ENCODE measurements around the gene USPL1. TPM values are rescaled to one million over a fixed set of nuclear protein-coding genes. Genes with fewer than 3 reads are reported as not detected.

Gene USPL1
- total RNA-seq, 1 donor from 2014 or later: 24.9 TPM

- H3K27me3 Mint-ChIP-seq (ENCODE audit: low read depth): peaks cover 4% of the 10 kb centered on the region
- H3K36me3 Mint-ChIP-seq (ENCODE audit: low read depth): no peaks in the 10 kb centered on the region
- H3K4me3 Mint-ChIP-seq: no peak overlapping the region
- no peak for DNase-seq (ENCODE audit: low read depth, low spot score)
- no peaks in the 10 kb centered on the region for H3K9me3 Mint-ChIP-seq
- H3K4me1 Mint-ChIP-seq: peaks cover 30% of the 10 kb centered on the region
- TF ChIP-seq, protein P1, sequence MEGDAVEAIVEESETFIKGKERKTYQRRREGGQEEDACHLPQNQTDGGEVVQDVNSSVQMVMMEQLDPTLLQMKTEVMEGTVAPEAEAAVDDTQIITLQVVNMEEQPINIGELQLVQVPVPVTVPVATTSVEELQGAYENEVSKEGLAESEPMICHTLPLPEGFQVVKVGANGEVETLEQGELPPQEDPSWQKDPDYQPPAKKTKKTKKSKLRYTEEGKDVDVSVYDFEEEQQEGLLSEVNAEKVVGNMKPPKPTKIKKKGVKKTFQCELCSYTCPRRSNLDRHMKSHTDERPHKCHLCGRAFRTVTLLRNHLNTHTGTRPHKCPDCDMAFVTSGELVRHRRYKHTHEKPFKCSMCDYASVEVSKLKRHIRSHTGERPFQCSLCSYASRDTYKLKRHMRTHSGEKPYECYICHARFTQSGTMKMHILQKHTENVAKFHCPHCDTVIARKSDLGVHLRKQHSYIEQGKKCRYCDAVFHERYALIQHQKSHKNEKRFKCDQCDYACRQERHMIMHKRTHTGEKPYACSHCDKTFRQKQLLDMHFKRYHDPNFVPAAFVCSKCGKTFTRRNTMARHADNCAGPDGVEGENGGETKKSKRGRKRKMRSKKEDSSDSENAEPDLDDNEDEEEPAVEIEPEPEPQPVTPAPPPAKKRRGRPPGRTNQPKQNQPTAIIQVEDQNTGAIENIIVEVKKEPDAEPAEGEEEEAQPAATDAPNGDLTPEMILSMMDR (conservative IDR thresholded peaks at IDR 0.05): no peak
- no peak overlapping the region for H3K27ac Mint-ChIP-seq (ENCODE audit: unreplicated experiment)
Measured at GRCh38 chr13:30697996-30698401, 80.3 kb downstream of the USPL1 start.

- peaks cover 2% of the 10 kb centered on the region for H3K27me3 Mint-ChIP-seq (ENCODE audit: low read depth)
Measured at GRCh38 chr13:30698488-30699005, 80.8 kb downstream of the USPL1 start.

GRCh38 chr13:30700364-30700763, 82.6 kb downstream of the USPL1 start:
- H3K4me3 Mint-ChIP-seq: no peak overlapping the region
- H3K27me3 Mint-ChIP-seq (ENCODE audit: low read depth): peaks cover 2% of the 10 kb centered on the region
- no peak for DNase-seq (ENCODE audit: low read depth, low spot score)
- no peaks in the 10 kb centered on the region for H3K9me3 Mint-ChIP-seq
- H3K36me3 Mint-ChIP-seq (ENCODE audit: low read depth): no peaks in the 10 kb centered on the region
- no peak overlapping the region for H3K27ac Mint-ChIP-seq (ENCODE audit: unreplicated experiment)
- H3K4me1 Mint-ChIP-seq: peaks cover 29% of the 10 kb centered on the region
- TF ChIP-seq, protein P1 (conservative IDR thresholded peaks at IDR 0.05): no peak

More at GRCh38 chr13:30698488-30699005, 80.8 kb downstream of the USPL1 start:
- TF ChIP-seq, protein P1 (conservative IDR thresholded peaks at IDR 0.05): no peak
- DNase-seq (ENCODE audit: low read depth, low spot score): no peak
- Mint-ChIP-seq H3K36me3 (ENCODE audit: low read depth) (no peaks in the 10 kb centered on the region), H3K27ac (ENCODE audit: unreplicated experiment) (no peak overlapping the region), H3K9me3 (no peaks in the 10 kb centered on the region), H3K4me1 (peaks cover 30% of the 10 kb centered on the region), H3K4me3 (no peak overlapping the region)

GRCh38 chr13:30702006-30702405, 84.3 kb downstream of the USPL1 start:
- no peak overlapping the region for H3K4me3 Mint-ChIP-seq
- TF ChIP-seq, protein P1 (conservative IDR thresholded peaks at IDR 0.05): no peak

GRCh38 chr13:30704596-30704995, 86.9 kb downstream of the USPL1 start:
- DNase-seq (ENCODE audit: low read depth, low spot score): no peak
- TF ChIP-seq, protein P1 (conservative IDR thresholded peaks at IDR 0.05): no peak
- H3K4me3 Mint-ChIP-seq: no peak overlapping the region
- H3K4me1 Mint-ChIP-seq: peaks cover 4% of the 10 kb centered on the region
- H3K27ac Mint-ChIP-seq (ENCODE audit: unreplicated experiment): no peak overlapping the region
- H3K9me3 Mint-ChIP-seq: no peaks in the 10 kb centered on the region
- H3K36me3 Mint-ChIP-seq (ENCODE audit: low read depth): no peaks in the 10 kb centered on the region
- H3K27me3 Mint-ChIP-seq (ENCODE audit: low read depth): peaks cover 2% of the 10 kb centered on the region

More at GRCh38 chr13:30702006-30702405, 84.3 kb downstream of the USPL1 start:
- DNase-seq (ENCODE audit: low read depth, low spot score): no peak
- no peaks in the 10 kb centered on the region for H3K9me3 Mint-ChIP-seq
- H3K36me3 Mint-ChIP-seq (ENCODE audit: low read depth): no peaks in the 10 kb centered on the region
- no peak overlapping the region for H3K27ac Mint-ChIP-seq (ENCODE audit: unreplicated experiment)
- H3K4me1 Mint-ChIP-seq: peaks cover 16% of the 10 kb centered on the region
- peaks cover 2% of the 10 kb centered on the region for H3K27me3 Mint-ChIP-seq (ENCODE audit: low read depth)
